GM21825 (cell line): ENCODE results near the gene PCBP2.
"Not testable (repeated sequence)": the region's sequence is repeated elsewhere in the genome, so short reads cannot be mapped to it uniquely, and the experiment has no call there.

Source experiments
- ATAC-seq: cut with Tn5 transposase; IDR thresholded peaks from one replicate; pipeline ENCODE4 v1.9.1; 2021; ENCODE audit warnings: mild to moderate bottlenecking, moderate library complexity; ENCODE audit not compliant: unreplicated experiment

The PCBP2 gene

GRCh38 chr12:53451661-53452158 is at the start of gene PCBP2:
TSS of gene PCBP2 (plus strand) at chr12:53452102. CDS start at chr12:53454801, 2,699 bp downstream.
- ATAC-seq, result peak; percentile 96

- not testable (repeated sequence) for ATAC-seq
These were observed 49.6 kb upstream of the PCBP2 start for GRCh38 chr12:53402351-53402750.

GRCh38 chr12:53402871-53403270 is 49.0 kb upstream of the PCBP2 start:
- ATAC-seq, result no peak

- no peak for ATAC-seq
These were observed 41.0 kb upstream of the PCBP2 start for GRCh38 chr12:53410951-53411350.

- ATAC-seq, result no peak
These were observed 38.3 kb upstream of the PCBP2 start for GRCh38 chr12:53413485-53414204.

GRCh38 chr12:53414756-53415417 is 37.0 kb upstream of the PCBP2 start:
- ATAC-seq, result no peak

- not testable (repeated sequence) for ATAC-seq
These were observed 36.0 kb upstream of the PCBP2 start for GRCh38 chr12:53415752-53416389.

GRCh38 chr12:53417291-53417816 is 34.5 kb upstream of the PCBP2 start:
- not testable (repeated sequence) for ATAC-seq

- no peak for ATAC-seq
These were observed 33.7 kb upstream of the PCBP2 start for GRCh38 chr12:53418221-53418620.

- no peak for ATAC-seq
These were observed 32.1 kb upstream of the PCBP2 start for GRCh38 chr12:53419756-53420155.

- not testable (repeated sequence) for ATAC-seq
These were observed 29.7 kb upstream of the PCBP2 start for GRCh38 chr12:53422247-53422646.

GRCh38 chr12:53423597-53423996 is 28.3 kb upstream of the PCBP2 start, which contains the start of gene AMHR2:
TSS of gene AMHR2 (plus strand) at chr12:53423855. CDS start at chr12:53423935, 80 bp downstream.
- ATAC-seq, result no peak

- ATAC-seq, result no peak
These were observed 27.0 kb upstream of the PCBP2 start for GRCh38 chr12:53424626-53425514.

GRCh38 chr12:53425515-53426150 is 26.3 kb upstream of the PCBP2 start:
- ATAC-seq, result no peak

- no peak for ATAC-seq
These were observed 23.9 kb upstream of the PCBP2 start for GRCh38 chr12:53427905-53428594.

- ATAC-seq, result no peak
These were observed 23.2 kb upstream of the PCBP2 start for GRCh38 chr12:53428741-53429140.

- no peak for ATAC-seq
These were observed 21.8 kb upstream of the PCBP2 start for GRCh38 chr12:53430116-53430515.

GRCh38 chr12:53431187-53431586 is 20.7 kb upstream of the PCBP2 start:
- ATAC-seq, result no peak

- ATAC-seq, result not testable (repeated sequence)
These were observed 16.6 kb upstream of the PCBP2 start for GRCh38 chr12:53435326-53435725.
